HG02885 (cell line): ENCODE measurements around the gene OBSCN.

Experiments
- ATAC-seq: cut with Tn5 transposase; IDR thresholded peaks from one replicate; pipeline ENCODE4 v1.9.1; 2021; ENCODE audit warnings: mild to moderate bottlenecking; ENCODE audit not compliant: unreplicated experiment, poor library complexity

OBSCN gene

DNA sequence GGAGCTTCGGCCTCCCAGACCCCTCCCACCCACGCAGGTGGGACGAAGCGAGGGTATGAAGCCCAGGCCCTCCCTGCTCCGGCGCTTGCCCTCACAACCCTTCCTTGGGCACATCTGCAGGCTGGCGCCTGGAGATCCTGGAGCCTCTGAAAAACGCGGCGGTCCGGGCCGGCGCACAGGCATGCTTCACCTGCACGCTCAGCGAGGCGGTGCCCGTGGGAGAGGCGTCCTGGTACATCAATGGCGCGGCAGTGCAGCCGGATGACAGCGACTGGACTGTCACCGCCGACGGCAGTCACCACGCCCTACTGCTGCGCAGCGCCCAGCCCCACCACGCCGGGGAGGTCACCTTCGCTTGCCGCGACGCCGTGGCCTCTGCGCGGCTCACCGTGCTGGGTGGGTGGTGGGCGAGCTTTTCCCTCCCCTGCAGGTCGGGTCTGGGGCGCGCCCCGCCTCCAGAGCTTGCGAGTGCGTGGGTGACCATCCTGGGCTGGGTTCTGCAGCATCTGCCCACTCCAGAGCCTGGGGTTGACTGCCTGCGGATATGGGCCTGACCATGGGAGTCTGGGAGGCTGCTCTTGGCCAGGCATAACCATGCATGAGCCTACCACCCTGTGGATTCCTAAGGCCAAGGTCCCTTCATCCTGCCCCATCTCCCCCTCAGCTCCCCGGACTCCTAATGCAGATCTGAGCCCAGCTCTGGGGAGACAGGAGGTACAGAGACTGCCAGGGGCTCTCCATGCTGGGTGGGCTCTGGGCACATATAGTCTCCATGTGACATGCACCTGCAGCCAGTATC, 108.9 kb downstream of the OBSCN start:
- no peak for ATAC-seq

DNA sequence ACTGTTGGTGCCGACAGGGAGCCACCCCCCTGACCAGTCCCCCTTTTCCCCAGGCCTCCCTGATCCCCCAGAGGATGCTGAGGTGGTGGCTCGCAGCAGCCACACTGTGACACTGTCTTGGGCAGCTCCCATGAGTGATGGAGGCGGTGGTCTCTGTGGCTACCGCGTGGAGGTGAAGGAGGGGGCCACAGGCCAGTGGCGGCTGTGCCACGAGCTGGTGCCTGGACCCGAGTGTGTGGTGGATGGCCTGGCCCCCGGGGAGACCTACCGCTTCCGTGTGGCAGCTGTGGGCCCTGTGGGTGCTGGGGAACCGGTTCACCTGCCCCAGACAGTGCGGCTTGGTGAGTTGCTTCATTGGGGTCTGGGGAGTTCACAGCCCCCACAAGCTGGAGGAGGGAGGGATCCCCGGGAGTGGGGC, 109.6 kb downstream of the OBSCN start:
- ATAC-seq, result no peak

DNA sequence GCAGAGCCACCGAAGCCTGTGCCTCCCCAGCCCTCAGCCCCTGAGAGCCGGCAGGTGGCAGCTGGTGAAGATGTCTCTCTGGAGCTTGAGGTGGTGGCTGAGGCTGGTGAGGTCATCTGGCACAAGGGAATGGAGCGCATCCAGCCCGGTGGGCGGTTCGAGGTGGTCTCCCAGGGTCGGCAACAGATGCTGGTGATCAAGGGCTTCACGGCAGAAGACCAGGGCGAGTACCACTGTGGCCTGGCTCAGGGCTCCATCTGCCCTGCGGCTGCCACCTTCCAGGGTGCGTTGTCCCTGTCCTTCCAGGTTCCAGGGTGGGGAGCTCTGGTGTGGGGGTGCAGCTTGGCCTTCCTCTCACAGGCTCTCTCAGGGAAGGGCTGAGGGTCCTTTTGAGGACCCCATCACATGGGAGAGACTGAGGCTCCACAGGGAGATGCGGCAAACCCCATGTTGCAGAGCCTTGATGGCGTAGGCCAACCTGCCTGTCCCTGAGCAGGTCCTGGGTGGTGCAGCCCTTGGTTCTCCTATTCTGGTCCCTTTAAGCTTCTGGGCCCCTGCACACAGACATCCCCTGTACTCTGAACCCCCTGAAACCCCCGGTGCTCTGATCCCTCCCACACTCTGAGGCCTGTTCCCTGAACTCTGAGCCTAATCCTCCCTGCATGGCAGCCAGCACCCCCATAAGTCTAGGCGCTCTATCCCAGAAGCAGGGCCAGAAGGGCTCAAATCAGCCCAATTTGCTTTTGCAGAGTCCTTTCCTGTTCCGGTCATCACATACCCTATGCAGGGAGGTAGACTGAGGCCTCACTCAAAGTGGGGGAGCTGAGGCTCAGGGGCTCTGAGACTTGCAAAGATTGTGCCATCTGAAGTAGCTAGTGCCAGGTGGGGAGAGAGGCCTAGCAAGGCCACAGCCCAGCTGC, 110.3 kb downstream of the OBSCN start:
- ATAC-seq, result no peak

DNA sequence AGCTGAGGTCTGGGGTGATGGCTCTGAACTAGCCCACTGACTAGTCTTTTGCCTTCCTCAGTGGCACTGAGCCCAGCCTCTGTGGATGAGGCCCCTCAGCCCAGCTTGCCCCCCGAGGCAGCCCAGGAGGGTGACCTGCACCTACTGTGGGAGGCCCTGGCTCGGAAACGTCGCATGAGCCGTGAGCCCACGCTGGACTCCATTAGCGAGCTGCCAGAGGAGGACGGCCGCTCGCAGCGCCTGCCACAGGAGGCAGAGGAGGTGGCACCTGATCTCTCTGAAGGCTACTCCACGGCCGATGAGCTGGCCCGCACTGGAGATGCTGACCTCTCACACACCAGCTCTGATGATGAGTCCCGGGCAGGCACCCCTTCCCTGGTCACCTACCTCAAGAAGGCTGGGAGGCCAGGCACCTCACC, 111.0 kb downstream of the OBSCN start:
- ATAC-seq, result no peak

DNA sequence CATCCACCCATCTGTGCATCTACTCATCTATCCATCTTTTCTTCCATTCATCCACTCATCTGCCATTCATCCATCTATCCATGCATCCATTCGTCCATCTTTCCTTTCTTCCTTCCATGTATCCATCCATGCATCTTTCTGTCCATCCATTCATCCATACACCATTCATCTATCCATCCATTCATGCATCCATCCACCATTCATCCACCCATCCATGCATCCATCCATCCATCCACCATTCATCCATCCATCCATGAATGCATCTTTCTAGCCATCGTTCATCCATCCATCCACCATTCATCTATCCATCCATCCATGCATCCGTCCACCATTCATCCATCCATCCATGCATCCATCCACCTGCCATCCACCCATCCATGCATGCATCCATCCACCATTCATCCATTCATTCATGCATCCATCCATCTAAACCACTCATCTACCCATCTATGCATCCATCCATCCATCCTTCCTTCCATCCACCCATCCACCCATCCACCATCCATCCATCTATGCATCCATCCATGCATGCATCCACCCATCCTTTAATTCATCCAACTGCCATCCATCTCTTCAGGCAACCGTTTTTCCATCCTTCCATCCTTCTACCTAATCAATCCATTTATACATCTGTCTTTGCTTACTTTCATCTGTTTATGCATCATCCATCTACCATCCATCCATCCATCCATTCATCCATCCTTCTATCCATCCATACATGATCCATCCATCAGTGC, 111.7 kb downstream of the OBSCN start:
- no peak for ATAC-seq

DNA sequence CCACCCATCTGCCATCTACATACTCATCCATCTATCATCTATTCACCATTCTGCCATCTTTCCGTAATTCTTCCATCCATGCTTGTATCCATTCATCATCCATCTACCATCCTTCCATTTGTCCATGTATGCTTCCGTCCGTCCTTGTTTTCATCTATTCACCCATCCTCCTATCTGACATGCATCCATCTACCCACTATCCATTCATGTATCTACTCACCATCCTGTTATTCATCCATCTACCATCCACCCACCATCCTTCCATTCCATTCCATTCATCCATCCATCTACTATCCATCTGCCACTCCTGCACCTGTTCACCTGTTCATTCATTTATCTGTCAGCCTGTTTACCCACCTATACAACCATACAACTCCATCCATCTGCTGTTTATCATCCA, 112.5 kb downstream of the OBSCN start:
- no peak for ATAC-seq

DNA sequence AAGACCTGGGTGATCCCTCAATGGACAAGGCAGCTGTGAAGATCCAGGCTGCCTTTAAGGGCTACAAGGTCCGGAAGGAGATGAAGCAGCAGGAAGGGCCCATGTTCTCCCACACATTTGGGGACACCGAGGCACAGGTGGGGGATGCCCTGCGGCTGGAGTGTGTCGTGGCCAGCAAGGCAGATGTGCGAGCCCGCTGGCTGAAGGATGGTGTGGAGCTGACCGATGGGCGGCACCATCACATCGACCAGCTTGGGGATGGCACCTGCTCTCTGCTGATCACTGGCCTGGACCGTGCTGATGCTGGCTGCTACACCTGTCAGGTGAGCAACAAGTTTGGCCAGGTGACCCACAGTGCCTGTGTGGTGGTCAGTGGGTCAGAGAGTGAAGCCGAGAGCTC, 113.6 kb downstream of the OBSCN start:
- no peak for ATAC-seq

DNA sequence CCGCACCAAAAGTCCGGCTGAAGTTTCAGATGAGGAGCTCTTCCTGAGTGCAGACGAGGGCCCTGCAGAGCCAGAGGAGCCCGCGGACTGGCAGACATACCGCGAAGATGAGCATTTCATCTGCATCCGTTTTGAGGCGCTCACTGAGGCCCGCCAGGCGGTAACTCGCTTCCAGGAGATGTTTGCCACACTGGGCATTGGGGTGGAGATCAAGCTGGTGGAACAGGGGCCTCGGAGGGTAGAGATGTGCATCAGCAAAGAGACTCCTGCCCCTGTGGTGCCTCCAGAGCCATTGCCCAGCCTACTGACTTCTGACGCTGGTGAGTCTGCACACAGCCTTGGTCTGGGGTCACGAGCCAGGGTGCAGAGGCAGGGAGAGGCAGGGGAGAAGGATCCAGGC, 114.1 kb downstream of the OBSCN start:
- ATAC-seq, result no peak

DNA sequence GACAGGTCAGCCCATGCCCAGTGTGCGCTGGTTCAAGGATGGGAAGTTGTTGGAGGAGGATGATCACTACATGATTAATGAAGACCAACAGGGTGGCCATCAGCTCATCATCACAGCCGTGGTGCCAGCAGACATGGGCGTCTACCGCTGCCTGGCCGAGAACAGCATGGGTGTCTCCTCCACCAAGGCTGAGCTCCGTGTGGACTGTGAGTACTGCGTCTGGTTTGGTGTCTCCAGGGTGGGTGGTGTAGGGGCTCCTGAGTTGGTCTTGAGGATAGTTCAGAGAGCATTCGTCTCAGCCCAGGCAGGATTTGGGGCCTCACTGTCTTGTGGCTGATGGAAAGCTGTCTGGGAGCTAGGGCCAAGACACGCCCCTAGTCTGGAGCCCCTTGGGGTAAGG, 115.6 kb downstream of the OBSCN start:
- no peak for ATAC-seq

DNA sequence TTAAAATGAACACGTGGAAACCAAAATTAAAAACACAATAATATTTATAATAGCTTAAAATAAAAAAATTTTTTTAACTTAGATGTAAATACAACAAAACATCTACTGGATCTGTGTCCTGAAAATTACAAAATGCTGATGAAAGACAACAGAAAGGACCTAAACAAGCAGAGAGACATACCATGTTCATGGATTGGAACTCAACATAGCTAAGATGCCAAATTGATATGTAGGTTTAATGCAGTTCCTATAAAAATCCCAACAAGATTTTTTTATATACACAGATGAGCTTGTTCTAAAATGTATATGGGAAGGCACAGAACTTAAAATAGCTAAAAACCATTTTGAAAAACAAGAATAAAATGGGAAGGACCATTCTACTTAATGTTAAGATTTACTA, 117.4 kb downstream of the OBSCN start:
- ATAC-seq, result no peak

DNA sequence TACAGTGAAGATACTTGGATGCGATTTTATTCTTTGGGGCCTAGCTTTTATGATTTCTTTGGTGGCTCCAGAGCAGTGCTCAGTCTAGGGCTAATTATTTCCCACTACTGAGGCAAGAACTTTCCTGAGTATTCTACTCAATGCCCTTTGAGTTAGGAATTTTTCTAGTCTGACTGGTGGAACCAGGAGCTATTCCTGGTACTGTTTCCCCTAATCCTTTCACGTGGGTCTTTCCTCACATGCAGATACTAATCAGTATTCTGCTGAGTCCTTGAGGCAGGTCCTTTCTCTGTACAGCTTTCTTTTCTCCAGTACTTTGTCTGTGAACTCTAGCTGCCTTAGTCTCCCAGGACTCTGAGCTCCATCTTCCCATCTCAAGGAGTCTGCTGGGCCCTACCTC, 122.0 kb downstream of the OBSCN start:
- no peak for ATAC-seq

DNA sequence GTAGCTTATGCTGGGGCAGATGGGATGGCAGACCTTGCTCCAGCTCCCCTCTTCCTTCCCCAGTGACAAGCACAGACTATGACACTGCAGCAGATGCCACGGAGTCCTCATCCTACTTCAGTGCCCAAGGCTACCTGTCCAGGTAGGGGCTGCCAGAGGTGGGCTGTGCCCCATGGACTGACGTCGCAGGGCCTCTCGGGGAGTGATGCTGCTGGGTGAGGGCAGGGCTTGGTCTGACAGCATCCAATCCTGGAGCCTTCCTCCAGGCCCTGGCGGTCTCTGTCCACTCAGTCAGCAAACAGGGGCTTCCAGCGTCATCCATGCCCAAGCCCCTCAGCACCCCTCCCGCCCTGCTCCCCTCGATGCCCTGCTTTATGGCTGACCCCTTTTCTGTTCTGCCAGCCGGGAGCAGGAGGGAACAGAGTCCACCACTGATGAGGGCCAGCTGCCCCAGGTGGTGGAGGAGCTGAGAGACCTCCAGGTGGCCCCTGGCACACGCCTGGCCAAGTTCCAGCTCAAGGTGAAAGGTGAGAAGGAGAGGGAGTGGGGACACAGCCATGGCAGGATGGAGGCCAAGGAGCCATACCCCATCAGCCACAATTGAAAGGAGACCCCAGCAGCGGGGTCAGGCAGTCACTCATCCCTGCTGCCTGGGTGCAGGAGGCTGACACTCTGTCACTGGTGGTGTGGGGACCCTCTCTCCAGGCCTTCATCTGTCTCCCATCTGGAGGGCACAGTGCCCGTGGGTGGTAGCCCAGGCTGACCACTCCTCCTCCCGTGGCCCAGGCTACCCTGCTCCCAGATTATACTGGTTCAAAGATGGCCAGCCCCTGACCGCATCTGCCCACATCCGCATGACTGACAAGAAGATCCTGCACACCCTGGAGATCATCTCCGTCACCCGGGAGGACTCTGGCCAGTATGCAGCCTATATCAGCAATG, 125.2 kb downstream of the OBSCN start:
- no peak for ATAC-seq

DNA sequence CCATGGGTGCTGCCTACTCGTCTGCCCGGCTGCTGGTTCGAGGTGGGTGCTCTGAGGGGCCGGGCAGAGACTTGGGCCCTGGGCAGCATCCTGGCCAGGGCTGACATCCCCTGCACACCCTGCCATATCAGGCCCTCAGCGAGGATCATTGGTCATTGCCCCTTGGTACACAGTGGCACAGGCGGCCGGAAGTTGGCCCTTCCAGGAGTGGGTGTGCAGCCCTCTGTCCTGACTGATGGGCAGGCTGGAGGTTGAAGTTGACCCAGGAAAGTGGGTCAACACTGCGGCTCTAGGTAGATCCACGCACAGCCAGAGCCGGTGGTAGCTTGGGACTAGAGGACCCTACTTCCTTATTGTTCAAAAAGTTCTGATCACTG, 125.9 kb downstream of the OBSCN start:
- no peak for ATAC-seq

DNA sequence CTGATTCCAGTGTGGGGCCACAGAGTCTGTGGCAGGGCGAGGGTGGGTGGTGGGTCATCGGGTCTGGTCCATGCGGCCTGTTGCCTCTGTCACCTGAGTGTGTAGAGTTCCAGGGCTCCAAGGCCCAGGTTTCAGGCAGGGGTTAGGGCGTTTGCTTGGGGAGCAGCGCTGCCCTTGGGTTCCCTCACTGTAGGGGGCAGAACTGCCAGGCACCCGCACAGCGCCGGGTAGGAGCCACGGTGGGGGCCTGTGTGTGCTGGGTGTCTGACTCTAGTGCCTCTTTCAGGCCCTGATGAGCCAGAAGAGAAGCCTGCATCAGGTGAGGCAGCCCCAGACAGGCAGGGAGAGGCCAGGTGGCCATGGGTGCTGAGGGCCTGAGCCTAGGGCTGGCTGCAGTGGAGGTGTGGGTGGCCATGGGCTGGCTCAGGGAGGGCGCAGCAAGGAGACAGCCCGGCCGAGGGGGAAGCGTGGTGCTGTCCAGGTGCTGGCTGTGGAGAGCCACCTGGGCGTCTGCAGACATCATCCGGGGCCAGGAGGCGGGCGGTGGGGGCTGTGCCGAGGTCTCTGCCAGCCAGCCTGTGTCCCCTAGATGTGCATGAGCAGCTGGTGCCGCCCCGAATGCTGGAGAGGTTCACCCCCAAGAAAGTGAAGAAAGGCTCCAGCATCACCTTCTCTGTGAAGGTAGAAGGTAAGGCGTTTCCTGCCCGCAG, 126.5 kb downstream of the OBSCN start:
- no peak for ATAC-seq

DNA sequence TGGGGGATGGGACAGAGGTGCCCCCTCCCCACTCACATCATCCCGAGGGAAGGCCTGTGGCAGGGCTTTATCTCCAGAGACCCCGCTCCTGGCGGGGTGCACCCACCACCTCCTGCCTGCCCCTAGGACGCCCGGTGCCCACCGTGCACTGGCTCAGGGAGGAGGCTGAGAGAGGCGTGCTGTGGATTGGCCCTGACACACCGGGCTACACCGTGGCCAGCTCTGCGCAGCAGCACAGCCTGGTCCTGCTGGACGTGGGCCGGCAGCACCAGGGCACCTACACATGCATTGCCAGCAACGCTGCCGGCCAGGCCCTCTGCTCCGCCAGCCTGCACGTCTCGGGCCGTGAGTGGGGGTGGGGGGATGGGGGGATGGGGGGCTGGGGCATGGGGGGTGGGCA, 127.1 kb downstream of the OBSCN start:
- ATAC-seq, result no peak

DNA sequence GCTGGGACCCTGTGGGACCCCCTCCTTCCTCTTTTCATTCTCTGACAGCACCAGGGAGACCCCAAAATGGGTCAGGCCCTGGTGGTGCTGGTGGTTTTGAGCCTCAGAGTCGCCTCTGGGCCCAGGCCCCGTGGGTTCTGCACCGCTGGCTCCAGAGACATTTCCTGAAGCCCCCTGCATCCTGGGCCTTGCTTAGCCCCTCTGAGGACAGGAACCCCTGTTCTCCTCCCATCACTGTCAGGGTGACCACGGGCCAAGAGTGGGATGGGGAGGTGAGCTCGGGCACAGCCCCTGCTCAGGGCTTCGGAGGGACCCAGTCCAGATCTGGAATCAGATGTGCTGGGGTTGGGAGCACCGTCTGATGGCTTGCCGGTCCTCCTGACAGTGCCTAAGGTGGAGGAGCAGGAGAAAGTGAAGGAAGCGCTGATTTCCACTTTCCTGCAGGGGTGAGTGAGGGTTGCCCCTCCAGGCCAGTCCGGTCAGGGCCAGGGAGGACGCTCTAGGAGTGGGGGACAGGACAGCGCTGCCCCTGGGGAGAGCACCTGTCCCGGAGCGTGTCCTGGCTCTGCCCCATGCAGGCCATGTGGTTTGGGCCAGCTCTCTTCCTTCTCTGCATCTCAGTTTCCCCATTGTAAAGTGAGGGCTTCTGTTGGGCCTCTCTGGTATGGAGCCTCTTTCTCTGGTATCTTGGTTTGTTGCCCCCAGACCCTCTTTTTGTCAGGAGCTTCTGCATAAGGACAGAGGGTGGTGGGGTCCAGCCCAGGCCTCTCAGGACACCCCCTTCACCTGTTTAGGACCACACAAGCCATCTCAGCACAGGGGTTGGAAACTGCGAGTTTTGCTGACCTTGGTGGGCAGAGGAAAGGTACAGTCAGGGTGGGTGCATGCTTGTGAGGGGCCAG, 127.8 kb downstream of the OBSCN start:
- ATAC-seq, result no peak

DNA sequence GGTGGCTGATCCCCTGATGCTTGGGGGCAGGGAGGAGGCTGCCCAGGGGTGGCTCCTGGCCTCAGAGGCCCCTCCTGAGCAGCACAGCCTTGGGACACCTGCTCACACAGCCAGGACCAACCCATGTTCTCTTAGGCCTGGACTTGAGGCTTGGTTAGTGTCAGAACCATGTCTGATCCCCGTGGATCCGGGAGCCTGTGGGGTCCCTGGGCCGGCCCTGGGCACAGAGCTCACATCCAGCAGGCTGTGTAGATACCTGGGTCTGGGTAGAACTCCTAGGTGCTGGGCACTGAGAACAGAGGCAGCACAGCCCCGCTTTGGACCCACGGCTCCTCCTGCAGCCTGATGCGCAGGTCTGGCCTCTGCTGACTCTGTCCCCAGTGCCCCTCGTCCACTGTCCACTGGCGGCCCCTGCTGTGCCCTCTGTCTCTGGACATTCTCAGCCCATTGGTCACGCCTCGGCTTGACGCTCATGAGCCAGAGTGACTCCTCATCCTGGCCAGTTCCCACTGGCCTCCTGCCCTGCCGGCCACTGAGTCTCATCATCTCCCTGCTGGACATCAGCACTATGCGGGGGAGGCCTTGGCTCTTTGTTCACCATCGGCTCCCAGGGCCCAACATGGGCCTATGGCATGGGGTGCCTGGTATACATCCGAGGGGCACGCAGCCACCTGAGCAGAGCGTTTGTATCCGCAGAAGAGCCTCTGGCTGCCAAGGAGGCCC, 128.6 kb downstream of the OBSCN start:
- no peak for ATAC-seq
